HL-60 (cell line): ENCODE results near the gene AKT1S1.
A peak's percentile ranks its signal among the peaks of the same experiment; 100 is the strongest.

Source experiments
- DNase-seq, 2 experiments: peaks; one replicate each; pipeline ENCODE4 v3.0.0-alpha.2; 2010 to 2020; ENCODE audit warnings: low read depth in 1 of 2, low spot score in 1 of 2
- H3K27ac ChIP-seq: fragments of 250-450 bp; sonication (Bioruptor Pico); replicated peaks from 2 replicates; pipeline ENCODE4 v1.5.1; 2020; ENCODE audit warnings: mild to moderate bottlenecking, moderate library complexity
- H3K27me3 ChIP-seq: fragments of 250-450 bp; sonication (Bioruptor Pico); 2 replicates; pipeline ENCODE4 v1.5.1; 2021; ENCODE audit warnings: mild to moderate bottlenecking, moderate library complexity; ENCODE audit not compliant: insufficient read depth, poor library complexity, severe bottlenecking
- H3K4me3 ChIP-seq: replicated peaks from 2 replicates; pipeline ENCODE4 v1.5.1; 2011; ENCODE audit warnings: mild to moderate bottlenecking, control low read depth, low read length; ENCODE audit not compliant: insufficient read depth
- GABPA ChIP-seq: IDR thresholded peaks from 2 replicates; pipeline ENCODE4 v1.6.1; 2012; ENCODE audit warnings: low read depth
- POLR2AphosphoS5 ChIP-seq: IDR thresholded peaks from 2 replicates; pipeline ENCODE4 v1.6.1; 2012; ENCODE audit warnings: low read depth
- SPI1 ChIP-seq: IDR thresholded peaks from 2 replicates; pipeline ENCODE4 v1.6.1; 2012; ENCODE audit warnings: low read depth, mild to moderate bottlenecking, borderline replicate concordance
- TF ChIP-seq, protein P1 (sequence below): IDR thresholded peaks from 2 replicates; pipeline ENCODE4 v1.6.1; 2012; ENCODE audit warnings: low read depth; ENCODE audit not compliant: insufficient replicate concordance
- TF ChIP-seq, protein P2 (sequence below): IDR thresholded peaks from one replicate; pipeline ENCODE4 v1.5.1; 2011; ENCODE audit warnings: low read length, control low read depth, inconsistent platforms; ENCODE audit not compliant: insufficient read depth

The AKT1S1 gene

DNA sequence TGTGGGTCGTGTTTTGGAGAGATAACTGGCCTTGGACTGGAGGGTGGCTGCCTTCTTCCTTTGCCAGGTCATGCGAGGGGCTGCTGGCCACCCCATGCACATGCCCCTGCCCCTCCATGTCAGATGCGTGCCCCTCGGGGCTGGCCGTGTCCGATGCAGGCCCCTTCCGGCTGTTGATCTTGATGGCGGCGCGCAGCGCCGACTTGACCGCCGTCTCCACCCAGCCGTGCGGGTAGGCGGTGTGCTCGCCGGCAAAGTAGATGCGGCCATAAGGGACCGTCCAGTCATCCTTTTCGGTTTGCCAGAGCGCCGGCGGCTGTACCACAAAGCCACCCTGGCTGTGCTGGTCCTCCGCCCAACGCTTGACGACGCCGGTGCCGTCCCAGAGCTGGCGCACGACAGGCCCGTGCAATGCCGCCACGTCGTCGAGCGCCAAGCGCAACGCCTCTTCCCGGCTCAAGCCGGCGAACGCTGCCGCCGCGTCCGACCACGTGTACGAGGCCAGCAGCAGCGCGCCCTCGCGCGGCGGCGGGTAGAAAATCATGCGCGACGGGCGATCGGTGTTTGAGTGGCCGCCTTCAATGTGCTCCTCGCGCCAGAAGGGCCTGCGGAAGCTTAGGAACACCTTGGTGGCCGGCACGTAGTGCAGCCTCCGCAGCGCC, 12.7 kb upstream of the AKT1S1 start:
- no peak for TF ChIP-seq SPI1
- no peak for TF ChIP-seq POLR2AphosphoS5
- TF ChIP-seq, protein P1, sequence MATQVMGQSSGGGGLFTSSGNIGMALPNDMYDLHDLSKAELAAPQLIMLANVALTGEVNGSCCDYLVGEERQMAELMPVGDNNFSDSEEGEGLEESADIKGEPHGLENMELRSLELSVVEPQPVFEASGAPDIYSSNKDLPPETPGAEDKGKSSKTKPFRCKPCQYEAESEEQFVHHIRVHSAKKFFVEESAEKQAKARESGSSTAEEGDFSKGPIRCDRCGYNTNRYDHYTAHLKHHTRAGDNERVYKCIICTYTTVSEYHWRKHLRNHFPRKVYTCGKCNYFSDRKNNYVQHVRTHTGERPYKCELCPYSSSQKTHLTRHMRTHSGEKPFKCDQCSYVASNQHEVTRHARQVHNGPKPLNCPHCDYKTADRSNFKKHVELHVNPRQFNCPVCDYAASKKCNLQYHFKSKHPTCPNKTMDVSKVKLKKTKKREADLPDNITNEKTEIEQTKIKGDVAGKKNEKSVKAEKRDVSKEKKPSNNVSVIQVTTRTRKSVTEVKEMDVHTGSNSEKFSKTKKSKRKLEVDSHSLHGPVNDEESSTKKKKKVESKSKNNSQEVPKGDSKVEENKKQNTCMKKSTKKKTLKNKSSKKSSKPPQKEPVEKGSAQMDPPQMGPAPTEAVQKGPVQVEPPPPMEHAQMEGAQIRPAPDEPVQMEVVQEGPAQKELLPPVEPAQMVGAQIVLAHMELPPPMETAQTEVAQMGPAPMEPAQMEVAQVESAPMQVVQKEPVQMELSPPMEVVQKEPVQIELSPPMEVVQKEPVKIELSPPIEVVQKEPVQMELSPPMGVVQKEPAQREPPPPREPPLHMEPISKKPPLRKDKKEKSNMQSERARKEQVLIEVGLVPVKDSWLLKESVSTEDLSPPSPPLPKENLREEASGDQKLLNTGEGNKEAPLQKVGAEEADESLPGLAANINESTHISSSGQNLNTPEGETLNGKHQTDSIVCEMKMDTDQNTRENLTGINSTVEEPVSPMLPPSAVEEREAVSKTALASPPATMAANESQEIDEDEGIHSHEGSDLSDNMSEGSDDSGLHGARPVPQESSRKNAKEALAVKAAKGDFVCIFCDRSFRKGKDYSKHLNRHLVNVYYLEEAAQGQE = no peak
- TF ChIP-seq, protein P2, sequence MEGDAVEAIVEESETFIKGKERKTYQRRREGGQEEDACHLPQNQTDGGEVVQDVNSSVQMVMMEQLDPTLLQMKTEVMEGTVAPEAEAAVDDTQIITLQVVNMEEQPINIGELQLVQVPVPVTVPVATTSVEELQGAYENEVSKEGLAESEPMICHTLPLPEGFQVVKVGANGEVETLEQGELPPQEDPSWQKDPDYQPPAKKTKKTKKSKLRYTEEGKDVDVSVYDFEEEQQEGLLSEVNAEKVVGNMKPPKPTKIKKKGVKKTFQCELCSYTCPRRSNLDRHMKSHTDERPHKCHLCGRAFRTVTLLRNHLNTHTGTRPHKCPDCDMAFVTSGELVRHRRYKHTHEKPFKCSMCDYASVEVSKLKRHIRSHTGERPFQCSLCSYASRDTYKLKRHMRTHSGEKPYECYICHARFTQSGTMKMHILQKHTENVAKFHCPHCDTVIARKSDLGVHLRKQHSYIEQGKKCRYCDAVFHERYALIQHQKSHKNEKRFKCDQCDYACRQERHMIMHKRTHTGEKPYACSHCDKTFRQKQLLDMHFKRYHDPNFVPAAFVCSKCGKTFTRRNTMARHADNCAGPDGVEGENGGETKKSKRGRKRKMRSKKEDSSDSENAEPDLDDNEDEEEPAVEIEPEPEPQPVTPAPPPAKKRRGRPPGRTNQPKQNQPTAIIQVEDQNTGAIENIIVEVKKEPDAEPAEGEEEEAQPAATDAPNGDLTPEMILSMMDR = no peak
- TF ChIP-seq GABPA = no peak
- peak; percentile 58 to 61 for DNase-seq
- Histone ChIP-seq H3K27ac (no peak overlapping the region), H3K27me3 (no peaks in the 10 kb centered on the region), H3K4me3 (no peak overlapping the region)

DNA sequence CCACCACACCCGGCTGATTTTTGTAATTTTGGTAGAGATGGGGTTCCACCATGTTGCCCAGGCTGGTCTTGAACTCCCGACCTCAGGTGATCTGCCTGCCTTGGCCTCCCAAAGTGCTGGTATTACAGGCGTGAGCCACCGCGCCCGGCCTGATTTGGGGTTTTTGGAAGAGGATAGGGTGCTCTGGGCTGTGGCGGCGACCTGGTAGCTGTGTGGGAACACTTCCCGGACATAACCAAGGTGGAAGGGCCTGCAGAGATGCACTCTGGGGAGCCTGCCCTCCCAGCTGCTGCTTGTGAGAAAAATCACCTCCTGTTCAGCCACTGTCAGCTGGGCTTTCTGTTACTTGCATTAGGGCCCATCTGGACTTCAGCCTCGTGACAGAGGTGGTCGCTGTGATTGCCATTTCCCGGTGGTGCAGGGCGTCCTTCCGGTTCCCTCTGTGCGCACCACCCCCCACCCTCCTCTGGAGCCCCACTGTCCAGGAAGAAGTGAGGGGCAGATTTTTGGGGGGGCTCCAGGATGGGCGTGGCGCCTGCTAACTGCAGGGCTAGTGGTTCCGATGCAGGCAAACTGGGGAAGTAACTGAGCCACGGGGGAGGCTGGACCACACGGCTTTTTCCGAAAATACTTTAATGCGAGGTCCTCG, 12.0 kb upstream of the AKT1S1 start:
- DNase-seq = no peak
- H3K27ac ChIP-seq = no peak overlapping the region
- no peaks in the 10 kb centered on the region for H3K27me3 ChIP-seq
- TF ChIP-seq GABPA (no peak), SPI1 (no peak), POLR2AphosphoS5 (no peak)
- TF ChIP-seq, protein P2 = no peak
- TF ChIP-seq, protein P1 = no peak
- H3K4me3 ChIP-seq = no peak overlapping the region

DNA sequence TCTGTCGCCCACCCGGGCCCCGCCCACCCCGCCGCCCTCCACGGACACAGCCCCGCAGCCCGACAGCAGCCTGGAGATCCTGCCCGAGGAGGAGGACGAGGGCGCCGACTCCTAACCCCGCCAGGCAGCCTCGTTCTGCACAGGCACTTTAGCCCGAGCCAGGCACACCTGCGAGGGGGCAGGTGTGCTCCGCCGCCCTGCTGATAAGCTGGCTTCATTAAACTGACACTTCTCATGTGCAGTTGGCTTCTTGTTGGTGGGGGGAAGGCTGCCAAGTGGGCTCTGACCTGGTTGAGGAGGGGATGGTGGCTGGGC, 11.3 kb upstream of the AKT1S1 start:
- no peaks in the 10 kb centered on the region for H3K27me3 ChIP-seq
- no peak for DNase-seq
- H3K4me3 ChIP-seq = no peak overlapping the region
- TF ChIP-seq, protein P1 = no peak
- TF ChIP-seq, protein P2 = no peak
- TF ChIP-seq GABPA = no peak
- TF ChIP-seq SPI1 = no peak
- no peak for TF ChIP-seq POLR2AphosphoS5
- no peak overlapping the region for H3K27ac ChIP-seq
